WI38 (cell line): ENCODE results near the gene RAB11FIP3.

Experiments used
- H3K4me3 ChIP-seq: 2 replicates; pipeline ENCODE4 v1.5.1; 2011; ENCODE audit warnings: low read depth, mild to moderate bottlenecking, control low read depth, low read length
- TF ChIP-seq, protein P1 (sequence below): IDR thresholded peaks from 2 replicates; pipeline ENCODE4 v1.5.1; 2012; ENCODE audit warnings: low read depth, mild to moderate bottlenecking, control low read depth, low read length

RAB11FIP3 gene

DNA sequence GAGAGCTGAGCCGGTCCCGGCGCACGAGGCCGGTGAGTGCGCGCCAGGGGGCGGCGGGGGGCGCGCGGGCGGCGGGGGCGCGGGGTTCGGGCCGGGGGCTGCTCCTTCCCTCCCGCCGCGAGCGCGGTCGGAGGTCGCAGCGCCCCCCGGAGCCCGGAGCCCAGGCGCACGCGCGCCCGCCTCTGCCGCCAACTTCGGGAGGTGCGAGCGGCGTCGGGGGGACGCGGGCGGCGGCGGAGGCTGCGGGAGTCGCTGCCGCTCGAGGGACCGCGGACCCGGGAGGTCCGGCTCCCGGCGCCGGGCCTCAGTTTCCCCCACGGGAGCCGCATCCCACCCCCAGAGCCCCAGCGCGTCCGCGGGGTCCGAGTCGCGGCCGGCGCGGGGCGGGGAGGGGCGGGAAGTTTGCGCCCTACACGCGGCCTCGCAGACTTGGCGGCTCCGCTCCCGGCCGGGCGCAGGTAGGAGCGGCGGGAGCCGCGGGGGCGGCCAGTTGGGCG, 134.8 kb downstream of the RAB11FIP3 start, which contains the start of gene PRR35:
PRR35 (plus strand) TSS at position 191 of the 497 bp plus-strand sequence. CDS start 2,901 bp downstream, outside the sequence.
- H3K4me3 ChIP-seq, result no peak within 1 kb of the TSS
- TF ChIP-seq, protein P1, sequence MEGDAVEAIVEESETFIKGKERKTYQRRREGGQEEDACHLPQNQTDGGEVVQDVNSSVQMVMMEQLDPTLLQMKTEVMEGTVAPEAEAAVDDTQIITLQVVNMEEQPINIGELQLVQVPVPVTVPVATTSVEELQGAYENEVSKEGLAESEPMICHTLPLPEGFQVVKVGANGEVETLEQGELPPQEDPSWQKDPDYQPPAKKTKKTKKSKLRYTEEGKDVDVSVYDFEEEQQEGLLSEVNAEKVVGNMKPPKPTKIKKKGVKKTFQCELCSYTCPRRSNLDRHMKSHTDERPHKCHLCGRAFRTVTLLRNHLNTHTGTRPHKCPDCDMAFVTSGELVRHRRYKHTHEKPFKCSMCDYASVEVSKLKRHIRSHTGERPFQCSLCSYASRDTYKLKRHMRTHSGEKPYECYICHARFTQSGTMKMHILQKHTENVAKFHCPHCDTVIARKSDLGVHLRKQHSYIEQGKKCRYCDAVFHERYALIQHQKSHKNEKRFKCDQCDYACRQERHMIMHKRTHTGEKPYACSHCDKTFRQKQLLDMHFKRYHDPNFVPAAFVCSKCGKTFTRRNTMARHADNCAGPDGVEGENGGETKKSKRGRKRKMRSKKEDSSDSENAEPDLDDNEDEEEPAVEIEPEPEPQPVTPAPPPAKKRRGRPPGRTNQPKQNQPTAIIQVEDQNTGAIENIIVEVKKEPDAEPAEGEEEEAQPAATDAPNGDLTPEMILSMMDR, result no peak

DNA sequence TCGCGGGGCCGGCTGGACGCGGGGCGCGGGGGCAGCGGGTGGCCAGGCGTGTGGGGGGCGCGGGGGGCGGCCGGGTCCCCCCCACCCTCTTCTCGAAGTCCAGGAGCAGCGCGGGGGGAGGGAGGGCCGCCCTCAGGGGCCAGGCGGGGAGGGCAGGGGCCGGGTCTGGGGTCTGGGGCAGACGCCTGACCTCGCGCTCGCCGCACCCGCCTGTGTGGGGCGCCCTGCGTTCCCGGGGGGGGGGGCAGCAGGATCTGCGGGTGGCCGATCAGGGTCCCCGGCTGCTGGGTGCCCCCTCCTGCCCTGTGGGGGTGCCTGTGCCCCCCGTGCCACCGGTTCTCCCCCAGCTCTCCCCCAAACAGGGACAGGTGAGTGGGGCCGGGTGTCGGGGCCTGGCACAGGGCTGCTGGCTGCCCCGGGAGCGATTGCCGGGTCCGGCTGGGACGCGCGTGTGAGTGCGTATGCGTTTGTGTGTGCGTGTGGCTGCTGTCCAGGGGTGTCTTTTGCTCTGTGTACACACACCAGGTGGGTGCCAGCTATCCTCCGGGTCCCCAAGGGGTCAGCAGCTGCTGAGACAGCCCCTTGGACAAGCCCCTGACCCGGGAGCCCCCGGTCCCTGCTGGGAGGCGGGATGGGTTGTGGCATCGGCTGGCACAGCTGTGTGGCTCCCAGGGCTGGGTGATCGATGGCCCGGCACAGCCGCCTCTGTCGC, 135.4 kb downstream of the RAB11FIP3 start:
- no peak overlapping the region for H3K4me3 ChIP-seq
- TF ChIP-seq, protein P1, result no peak

DNA sequence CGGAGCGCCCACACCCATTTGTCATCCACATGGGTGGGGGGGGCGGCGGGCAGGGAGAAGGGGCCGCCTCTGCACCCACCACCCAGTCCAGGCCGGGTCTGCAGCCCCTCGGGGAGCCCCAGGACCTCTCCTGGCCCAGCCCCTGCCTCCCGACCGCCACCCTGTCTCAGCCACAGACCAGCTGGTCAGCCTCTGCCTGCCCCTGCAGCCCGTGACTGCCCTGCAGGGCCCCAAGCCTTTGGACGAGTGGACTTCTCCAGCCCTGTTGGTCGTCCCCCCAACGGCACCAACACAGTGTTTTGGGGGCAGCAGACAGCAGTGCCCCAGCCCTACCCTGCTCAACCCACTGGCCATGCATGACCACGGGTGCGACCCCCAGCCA, 136.0 kb downstream of the RAB11FIP3 start:
- H3K4me3 ChIP-seq, result no peak overlapping the region
- TF ChIP-seq, protein P1, result no peak

DNA sequence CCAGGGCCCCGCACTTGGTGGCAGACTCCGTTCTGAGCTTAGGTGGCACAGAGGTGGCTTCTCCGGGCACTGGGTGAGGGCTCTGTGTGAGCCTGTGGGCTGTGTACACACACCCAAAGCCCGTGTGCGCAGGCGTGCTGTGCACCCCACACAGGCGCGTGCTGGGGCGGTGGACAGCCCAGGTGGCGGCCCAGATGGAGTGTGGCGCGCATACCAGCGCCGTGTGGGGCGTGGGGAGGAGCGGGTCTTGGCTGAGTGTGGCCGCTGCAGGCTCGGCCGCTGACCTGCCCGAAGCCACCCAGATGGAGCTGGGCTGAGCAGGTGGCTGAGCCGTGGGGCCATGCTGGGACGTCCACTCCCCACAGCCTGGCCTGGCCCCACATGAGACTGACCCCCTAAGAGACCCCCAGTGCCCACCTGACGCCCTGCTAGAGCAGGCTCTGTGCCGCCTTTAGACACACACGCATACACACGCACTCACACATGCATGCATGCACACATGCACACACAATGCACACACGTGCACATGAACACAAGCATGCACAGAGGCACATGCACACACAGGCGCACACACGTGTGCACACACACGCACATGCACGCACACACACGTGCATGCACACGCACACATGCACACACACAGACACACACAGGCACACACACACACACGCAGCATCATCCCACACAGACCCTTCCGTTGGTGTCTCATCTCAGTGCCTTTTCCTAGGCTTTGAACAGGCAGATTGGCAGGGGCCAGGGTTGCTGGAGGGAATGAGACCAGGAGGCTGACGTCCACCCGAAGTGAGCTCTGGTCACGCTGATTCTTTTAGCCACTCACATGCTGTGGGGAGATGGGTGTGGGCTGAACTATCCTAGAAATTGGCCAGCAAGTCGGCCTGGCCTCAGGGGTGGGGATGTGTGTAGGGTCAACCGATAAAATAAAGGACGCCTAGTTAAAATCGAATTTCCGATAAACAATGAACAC, 136.8 kb downstream of the RAB11FIP3 start:
- TF ChIP-seq, protein P1, result no peak
- no peak overlapping the region for H3K4me3 ChIP-seq

DNA sequence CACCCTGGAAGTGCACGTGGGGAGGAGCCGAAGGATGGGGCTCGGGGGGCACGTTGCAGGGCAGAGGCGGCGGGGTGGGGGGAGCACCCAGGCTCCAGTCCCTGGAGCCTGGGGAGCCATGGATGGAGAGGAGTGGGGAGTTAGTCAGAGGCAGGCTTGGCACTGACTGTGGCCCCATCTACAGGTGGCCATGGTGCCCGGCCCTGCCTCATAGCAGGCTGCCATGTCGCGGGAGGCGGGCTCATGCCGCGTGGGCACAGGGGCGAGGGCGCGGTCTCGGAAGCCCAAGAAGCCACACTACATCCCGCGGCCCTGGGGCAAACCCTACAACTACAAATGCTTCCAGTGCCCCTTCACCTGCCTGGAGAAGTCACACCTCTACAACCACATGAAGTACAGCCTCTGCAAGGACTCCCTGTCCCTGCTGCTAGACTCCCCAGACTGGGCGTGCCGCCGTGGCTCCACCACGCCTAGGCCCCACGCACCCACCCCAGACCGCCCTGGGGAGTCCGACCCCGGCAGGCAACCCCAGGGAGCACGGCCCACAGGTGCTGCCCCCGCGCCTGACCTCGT, 137.7 kb downstream of the RAB11FIP3 start:
- no peak overlapping the region for H3K4me3 ChIP-seq
- TF ChIP-seq, protein P1, result no peak

DNA sequence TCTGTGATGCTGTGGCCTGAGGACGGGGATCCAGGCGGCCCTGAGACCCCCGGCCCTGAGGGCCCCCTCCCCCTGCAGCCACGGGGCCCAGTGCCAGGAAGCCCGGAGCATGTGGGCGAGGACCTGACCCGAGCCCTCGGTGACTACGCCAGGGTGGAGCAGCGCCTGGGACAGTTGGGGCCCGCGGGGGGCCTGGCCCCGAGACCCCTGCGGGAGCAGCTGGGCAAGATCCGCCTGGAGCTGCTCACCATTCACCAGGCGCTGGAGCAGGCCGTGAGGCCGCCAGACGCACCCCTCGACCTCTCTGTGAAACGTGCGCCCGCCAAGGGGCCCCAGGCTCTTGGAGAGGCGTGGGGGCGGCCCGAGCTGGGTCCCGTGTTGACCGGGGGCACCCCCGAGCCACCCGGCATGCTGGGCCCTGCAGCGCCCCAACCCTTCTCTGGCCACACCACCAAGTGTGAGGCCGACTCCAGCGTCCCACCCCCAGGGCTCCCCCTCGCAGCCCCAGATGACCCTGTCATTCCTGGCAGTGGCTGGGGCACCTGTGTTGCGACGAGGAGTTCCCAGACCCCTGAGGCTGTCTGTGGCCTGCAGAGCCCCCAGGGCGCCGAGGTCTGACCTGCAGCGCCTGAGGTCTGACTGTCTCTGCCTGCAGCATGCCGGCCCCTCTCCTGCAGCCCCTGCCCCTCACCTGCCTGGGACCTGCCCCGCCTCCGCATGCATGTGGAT, 139.4 kb downstream of the RAB11FIP3 start:
- no peak overlapping the region for H3K4me3 ChIP-seq
- TF ChIP-seq, protein P1, result no peak
